ENCODE results near the gene ADAMTS19. TPM values are rescaled to one million over a fixed set of nuclear protein-coding genes. Genes with fewer than 3 reads are reported as not detected.

ADAMTS19 gene
- total RNA-seq, 1 experiment from 2014 or later = 20.3 TPM

DNA sequence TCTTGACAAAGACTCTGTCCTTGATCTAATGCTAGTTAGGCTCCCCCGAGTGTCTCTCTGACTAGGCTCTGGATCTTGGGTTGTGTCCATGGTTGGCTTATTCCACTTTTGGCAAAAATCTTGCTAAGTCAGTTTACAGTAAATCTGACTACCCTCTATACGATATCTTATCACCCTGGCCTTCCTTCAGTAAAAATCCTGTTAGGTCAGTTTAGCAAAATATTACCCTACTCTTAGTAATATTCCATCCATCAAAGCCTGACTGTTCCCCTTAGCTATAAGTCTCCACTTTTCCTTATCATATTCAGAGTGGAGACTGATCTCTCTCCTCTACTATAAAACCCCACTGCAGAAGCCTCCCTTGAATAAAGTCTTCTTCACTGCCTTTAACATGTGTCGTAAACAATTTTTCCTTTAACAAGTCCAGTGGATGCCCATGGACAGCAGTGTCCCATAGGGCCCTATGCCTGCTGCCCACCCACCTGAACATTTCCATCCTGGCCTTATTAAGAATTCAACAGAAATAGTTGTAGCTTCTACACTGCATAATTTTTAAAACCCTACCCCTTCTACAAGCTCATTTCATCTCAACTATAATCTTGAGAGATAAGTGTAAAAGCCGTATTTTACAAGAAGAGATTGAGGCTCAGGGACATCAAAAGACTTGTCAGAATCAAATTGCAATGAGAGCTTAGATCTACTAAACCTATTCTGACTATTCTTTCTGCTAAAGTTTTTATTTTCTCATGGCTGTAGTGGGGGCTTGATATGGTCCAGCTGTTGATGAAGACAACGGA lies 310.1 kb downstream of the ADAMTS19 start:
- Histone ChIP-seq H3K27ac (ENCODE audit: insufficient read length, low read depth, low read length) (no peak overlapping the region), H3K27me3 (ENCODE audit: insufficient read depth, low read length) (no peaks in the 10 kb centered on the region), H2BK15ac (ENCODE audit: low read depth, low read length) (no peak overlapping the region), H3K79me2 (ENCODE audit: insufficient read depth, low read length) (no peaks in the 10 kb centered on the region), H3K4me1 (ENCODE audit: insufficient read depth, low read length) (no peaks in the 10 kb centered on the region), H4K91ac (ENCODE audit: insufficient read length, low read depth, low read length) (no peak overlapping the region), H2BK20ac (ENCODE audit: low read depth, low read length, poor library complexity, severe bottlenecking) (no peak overlapping the region), H2BK12ac (ENCODE audit: insufficient read length, low read depth, low read length) (no peak overlapping the region), H3K18ac (ENCODE audit: insufficient read length, low read depth, low read length) (no peak overlapping the region), H3K9me3 (ENCODE audit: control insufficient read depth, low read depth, low read length) (no peaks in the 10 kb centered on the region), H2BK5ac (ENCODE audit: insufficient read length, low read length) (no peak overlapping the region), H3K23me2 (ENCODE audit: insufficient read length, low read depth, low read length, poor library complexity, severe bottlenecking) (no peaks in the 10 kb centered on the region), H2AK5ac (ENCODE audit: insufficient read length, low read length) (no peak overlapping the region), H3K79me1 (ENCODE audit: insufficient read depth, low read depth, low read length, poor library complexity, severe bottlenecking) (no peaks in the 10 kb centered on the region), H3K9ac (ENCODE audit: extremely low read depth, insufficient read length, low read length) (no peak overlapping the region), H2AFZ (ENCODE audit: low read length) (no peak overlapping the region), H3K4ac (ENCODE audit: low read depth, low read length) (no peak overlapping the region), H3K56ac (ENCODE audit: insufficient read length, low read depth, low read length) (no peak overlapping the region), H3K4me2 (ENCODE audit: insufficient read depth, insufficient read length, low read length) (no peak overlapping the region), H4K5ac (ENCODE audit: insufficient read length, low read depth, low read length) (no peak overlapping the region), H3T11ph (ENCODE audit: low read length) (no peak overlapping the region), H4K8ac (replicated peaks; ENCODE audit: insufficient read length, low read depth, low read length) (no peak overlapping the region), H3K23ac (ENCODE audit: insufficient read length, low read depth, low read length) (no peak overlapping the region), H3K14ac (ENCODE audit: insufficient read depth, low read length) (no peak overlapping the region), H2BK120ac (ENCODE audit: low read depth, low read length, poor library complexity, severe bottlenecking) (no peak overlapping the region), H4K20me1 (ENCODE audit: control insufficient read depth, insufficient read depth, insufficient read length) (no peaks in the 10 kb centered on the region)
- Mint-ChIP-seq H3K4me1 (peaks cover 9 to 17% of the 10 kb centered on the region in 2 experiments), H3K4me3 (no peak overlapping the region), H3K27me3 (ENCODE audit: low read depth) (no peaks in the 10 kb centered on the region), H3K36me3 (ENCODE audit: insufficient read depth in 1 of 3, low read depth in 3 of 3) (no peaks in the 10 kb centered on the region), H3K9me3 (no peaks in the 10 kb centered on the region), H3K27ac (no peak overlapping the region)
- no peak for DNase-seq
- TF ChIP-seq, protein P1, sequence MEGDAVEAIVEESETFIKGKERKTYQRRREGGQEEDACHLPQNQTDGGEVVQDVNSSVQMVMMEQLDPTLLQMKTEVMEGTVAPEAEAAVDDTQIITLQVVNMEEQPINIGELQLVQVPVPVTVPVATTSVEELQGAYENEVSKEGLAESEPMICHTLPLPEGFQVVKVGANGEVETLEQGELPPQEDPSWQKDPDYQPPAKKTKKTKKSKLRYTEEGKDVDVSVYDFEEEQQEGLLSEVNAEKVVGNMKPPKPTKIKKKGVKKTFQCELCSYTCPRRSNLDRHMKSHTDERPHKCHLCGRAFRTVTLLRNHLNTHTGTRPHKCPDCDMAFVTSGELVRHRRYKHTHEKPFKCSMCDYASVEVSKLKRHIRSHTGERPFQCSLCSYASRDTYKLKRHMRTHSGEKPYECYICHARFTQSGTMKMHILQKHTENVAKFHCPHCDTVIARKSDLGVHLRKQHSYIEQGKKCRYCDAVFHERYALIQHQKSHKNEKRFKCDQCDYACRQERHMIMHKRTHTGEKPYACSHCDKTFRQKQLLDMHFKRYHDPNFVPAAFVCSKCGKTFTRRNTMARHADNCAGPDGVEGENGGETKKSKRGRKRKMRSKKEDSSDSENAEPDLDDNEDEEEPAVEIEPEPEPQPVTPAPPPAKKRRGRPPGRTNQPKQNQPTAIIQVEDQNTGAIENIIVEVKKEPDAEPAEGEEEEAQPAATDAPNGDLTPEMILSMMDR (conservative IDR thresholded peaks at IDR 0.05) = no peak
- WGBS (ENCODE audit: extremely low coverage, insufficient read length, low lambda C conversion rate) = no CpG with 5 or more reads among the region's 5 CpGs
